Muscle of leg (tissue), 11 donors: ENCODE measurements around the gene CPSF3. TPM values are rescaled to one million over a fixed set of nuclear protein-coding genes. Genes with fewer than 3 reads are reported as not detected.

ENCODE experiments used
- DNase-seq: peaks from one replicate; pipeline ENCODE4 v3.0.0; 2013
- H3K27ac ChIP-seq: one replicate; pipeline ENCODE4 v1.5.1; 2013; ENCODE audit warnings: mild to moderate bottlenecking, low read length, control low read depth
- H3K27me3 ChIP-seq: one replicate; pipeline ENCODE4 v1.6.1; 2013; ENCODE audit warnings: low read length; ENCODE audit not compliant: control insufficient read depth, insufficient read depth
- H3K36me3 ChIP-seq: one replicate; pipeline ENCODE4 v1.6.1; 2013; ENCODE audit warnings: low read length; ENCODE audit not compliant: control insufficient read depth, insufficient read depth
- H3K4me1 ChIP-seq: one replicate; pipeline ENCODE4 v1.6.1; 2013; ENCODE audit warnings: low read length; ENCODE audit not compliant: control insufficient read depth, insufficient read depth
- H3K4me3 ChIP-seq: one replicate; pipeline ENCODE4 v1.5.1; 2013; ENCODE audit warnings: low read length, control low read depth
- H3K9me3 ChIP-seq: replicated peaks from 2 replicates; pipeline ENCODE4 v1.6.1; 2013; ENCODE audit warnings: low read depth, low read length; ENCODE audit not compliant: control insufficient read depth
- WGBS: methylation state at CpG from one replicate; pipeline ENCODE4 v1.1.5; 2013; ENCODE audit warnings: missing lambda C conversion rate; ENCODE audit not compliant: insufficient coverage; 5-methylcytosine and 5-hydroxymethylcytosine counted together
- polyA plus RNA-seq, 8 donors: library from polyadenylated mRNA; unstranded; fragments of 120-200 nt; gene quantifications; one replicate each; pipeline versions ENCODE4 v1.2.1 to v1.2.3, GENCODE V29; 2013; ENCODE audit warnings: inconsistent platforms in 1 of 8, low replicate concordance in 1 of 8; ENCODE audit not compliant: insufficient read length in 8 of 8, insufficient read depth in 1 of 8
- total RNA-seq: library from RNA; stranded (reverse); fragments of 120-200 nt; gene quantifications from one replicate; pipeline ENCODE4 v1.2.4, GENCODE V29; 2013

CPSF3 gene
- total and polyA plus RNA-seq, 9 donors, result 31.3 to 37.8 (median 34.9) TPM

- H3K27ac ChIP-seq, result peak overlapping the region; percentile 62
- no peak overlapping the region for H3K4me3 ChIP-seq
- no peaks in the 10 kb centered on the region for H3K27me3 ChIP-seq
- H3K9me3 ChIP-seq, result peaks cover 4% of the 10 kb centered on the region
- H3K36me3 ChIP-seq, result peaks cover 46% of the 10 kb centered on the region
- peak; percentile 48 for DNase-seq
- H3K4me1 ChIP-seq, result peaks cover 3% of the 10 kb centered on the region
- WGBS, result no CpG with 5 or more reads among the region's 1 CpG
Measured at GRCh38 chr2:9440058-9440727, 16.7 kb downstream of the CPSF3 start.

GRCh38 chr2:9441556-9441955, 18.1 kb downstream of the CPSF3 start:
- H3K9me3 ChIP-seq, result peaks cover 4% of the 10 kb centered on the region
- peaks cover 50% of the 10 kb centered on the region for H3K36me3 ChIP-seq
- no peak for DNase-seq
- H3K27me3 ChIP-seq, result no peaks in the 10 kb centered on the region
- WGBS, result 78% methylated on average over 1 of the region's 3 CpGs
- no peak overlapping the region for H3K27ac ChIP-seq
- no peak overlapping the region for H3K4me3 ChIP-seq
- peaks cover 3% of the 10 kb centered on the region for H3K4me1 ChIP-seq

DNA sequence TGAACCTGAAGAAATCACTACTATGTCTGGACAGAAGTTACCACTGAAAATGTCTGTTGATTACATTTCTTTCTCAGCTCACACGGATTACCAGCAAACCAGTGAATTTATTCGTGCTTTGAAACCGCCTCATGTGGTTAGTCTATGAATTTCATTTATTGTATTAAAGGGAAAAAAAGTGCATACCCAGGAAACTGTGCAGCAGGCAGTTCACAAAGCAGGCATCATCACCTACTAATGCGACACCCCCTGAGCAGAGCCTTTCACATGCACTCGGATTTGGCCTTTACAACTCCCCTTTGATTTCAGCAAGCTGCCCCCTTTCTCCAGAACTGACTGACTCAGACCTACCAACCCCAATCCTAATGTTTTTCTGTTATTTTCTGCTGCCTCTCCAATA, 20.1 kb downstream of the CPSF3 start:
- Histone ChIP-seq H3K4me3 (no peak overlapping the region), H3K4me1 (peaks cover 3% of the 10 kb centered on the region), H3K36me3 (peaks cover 44% of the 10 kb centered on the region), H3K9me3 (no peaks in the 10 kb centered on the region), H3K27me3 (no peaks in the 10 kb centered on the region), H3K27ac (no peak overlapping the region)
- DNase-seq, result no peak
- WGBS, result 89% methylated on average over 1 of the region's 5 CpGs

DNA sequence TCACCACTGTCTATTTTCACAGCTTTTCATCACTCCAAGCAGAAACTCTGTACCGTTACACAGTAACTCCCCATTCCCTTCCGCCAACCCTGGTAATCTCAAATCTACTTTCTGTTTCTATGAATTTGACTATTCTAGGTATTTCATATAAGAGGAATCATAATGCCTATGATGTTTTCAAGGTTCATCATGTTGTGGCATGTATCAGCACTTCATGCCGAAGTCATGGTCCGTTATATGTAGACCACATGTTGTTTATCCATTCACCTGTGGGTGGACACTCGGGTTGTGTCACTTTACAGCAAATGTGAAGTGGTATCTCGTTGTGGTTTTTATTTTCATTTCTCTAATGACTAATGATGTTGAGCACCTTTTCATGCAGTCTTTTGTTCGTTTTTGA, 21.6 kb downstream of the CPSF3 start:
- Histone ChIP-seq H3K4me1 (no peaks in the 10 kb centered on the region), H3K36me3 (peaks cover 44% of the 10 kb centered on the region), H3K4me3 (no peak overlapping the region), H3K27ac (no peak overlapping the region), H3K9me3 (no peaks in the 10 kb centered on the region), H3K27me3 (no peaks in the 10 kb centered on the region)
- 83% methylated on average over 1 of the region's 7 CpGs for WGBS
- DNase-seq, result no peak

GRCh38 chr2:9451231-9451630, 27.8 kb downstream of the CPSF3 start:
- Histone ChIP-seq H3K4me3 (no peak overlapping the region), H3K27ac (no peak overlapping the region), H3K4me1 (no peaks in the 10 kb centered on the region), H3K36me3 (peaks cover 34% of the 10 kb centered on the region), H3K9me3 (no peaks in the 10 kb centered on the region), H3K27me3 (no peaks in the 10 kb centered on the region)
- no CpG with 5 or more reads among the region's 1 CpG for WGBS
- no peak for DNase-seq

GRCh38 chr2:9460441-9461017, 37.1 kb downstream of the CPSF3 start:
- Histone ChIP-seq H3K4me3 (no peak overlapping the region), H3K27me3 (no peaks in the 10 kb centered on the region), H3K4me1 (no peaks in the 10 kb centered on the region), H3K36me3 (peaks cover 32% of the 10 kb centered on the region), H3K9me3 (no peaks in the 10 kb centered on the region), H3K27ac (no peak overlapping the region)
- no CpG with 5 or more reads among the region's 3 CpGs for WGBS
- DNase-seq, result no peak

DNA sequence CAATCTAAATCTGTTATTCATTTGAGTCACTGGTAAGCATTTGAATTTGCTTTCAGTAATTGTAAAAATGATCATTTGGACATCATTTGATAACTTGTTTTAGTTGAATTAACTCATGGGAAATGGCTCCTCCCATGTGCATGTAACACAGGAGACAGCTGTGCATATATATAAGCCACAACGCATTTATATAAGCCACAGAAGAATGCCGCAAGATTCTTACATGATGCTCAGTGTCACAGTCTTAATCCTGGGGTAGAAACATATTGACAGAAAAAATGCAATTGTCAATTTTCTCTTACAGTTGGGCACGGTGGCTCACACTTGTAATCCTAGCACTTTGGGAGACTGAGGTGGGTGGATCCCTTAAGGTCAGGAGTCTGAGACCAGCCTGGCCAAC, 37.6 kb downstream of the CPSF3 start:
- Histone ChIP-seq H3K27me3 (no peaks in the 10 kb centered on the region), H3K4me3 (no peak overlapping the region), H3K36me3 (peaks cover 34% of the 10 kb centered on the region), H3K27ac (no peak overlapping the region), H3K4me1 (no peaks in the 10 kb centered on the region), H3K9me3 (no peaks in the 10 kb centered on the region)
- no peak for DNase-seq
- WGBS, result no CpG with 5 or more reads among the region's 3 CpGs

GRCh38 chr2:9462313-9462712, 38.9 kb downstream of the CPSF3 start:
- Histone ChIP-seq H3K4me3 (no peak overlapping the region), H3K27ac (no peak overlapping the region), H3K27me3 (no peaks in the 10 kb centered on the region), H3K9me3 (no peaks in the 10 kb centered on the region), H3K4me1 (no peaks in the 10 kb centered on the region), H3K36me3 (peaks cover 37% of the 10 kb centered on the region)
- 80% methylated on average over 1 of the region's 5 CpGs for WGBS
- DNase-seq, result no peak

GRCh38 chr2:9462886-9463697, 39.6 kb downstream of the CPSF3 start:
- H3K4me3 ChIP-seq, result no peak overlapping the region
- H3K9me3 ChIP-seq, result no peaks in the 10 kb centered on the region
- no peak for DNase-seq
- 84% methylated on average over 4 of the region's 6 CpGs for WGBS
- no peaks in the 10 kb centered on the region for H3K4me1 ChIP-seq
- no peak overlapping the region for H3K27ac ChIP-seq
- H3K36me3 ChIP-seq, result peaks cover 37% of the 10 kb centered on the region
- no peaks in the 10 kb centered on the region for H3K27me3 ChIP-seq

DNA sequence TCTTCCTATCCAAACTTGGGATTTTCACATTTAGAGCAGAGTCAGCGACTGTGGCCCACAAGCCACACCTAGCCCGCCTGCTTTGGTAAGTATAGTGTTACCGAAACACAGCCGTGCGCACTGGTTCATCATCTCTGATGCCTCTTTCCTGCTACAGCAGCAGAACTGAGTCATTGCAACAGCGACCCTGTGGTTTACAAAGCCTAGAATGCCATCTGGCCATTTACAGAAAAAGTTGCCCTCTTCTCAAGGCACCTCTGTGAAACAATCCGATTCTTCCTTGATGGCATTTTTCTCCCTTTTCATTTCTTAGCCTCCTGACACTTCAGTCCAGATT, 40.2 kb downstream of the CPSF3 start:
- WGBS, result 79% methylated on average over 6 of the region's 7 CpGs
- Histone ChIP-seq H3K4me1 (no peaks in the 10 kb centered on the region), H3K4me3 (no peak overlapping the region), H3K9me3 (no peaks in the 10 kb centered on the region), H3K36me3 (peaks cover 41% of the 10 kb centered on the region), H3K27me3 (no peaks in the 10 kb centered on the region), H3K27ac (no peak overlapping the region)
- no peak for DNase-seq
